Stimulated activated CD8-positive, alpha-beta memory T cell treated with anti-CD3 and anti-CD28 coated beads, Interleukin-12 subunit alpha, Interleukin-12 subunit beta, amount 100 ng/mL, for 4 hours (primary cell): ENCODE results near the gene DDX24.
"Not testable (repeated sequence)": the region's sequence is repeated elsewhere in the genome, so short reads cannot be mapped to it uniquely, and the experiment has no call there.

Experiments used
- DNase-seq: peaks from one replicate; pipeline ENCODE4 v3.0.0-alpha.2; 2020; ENCODE audit warnings: low read depth

Gene DDX24

GRCh38 chr14:94079891-94080620, 946 bp downstream of the DDX24 start:
- DNase-seq, result no peak

- no peak for DNase-seq
Observed at GRCh38 chr14:94077823-94078222, 3.2 kb downstream of the DDX24 start.

- DNase-seq, result no peak
Observed at GRCh38 chr14:94077111-94077821, 3.7 kb downstream of the DDX24 start.

GRCh38 chr14:94075008-94075407, 6.0 kb downstream of the DDX24 start:
- no peak for DNase-seq

- DNase-seq, result no peak
Observed at GRCh38 chr14:94074534-94074933, 6.5 kb downstream of the DDX24 start.

GRCh38 chr14:94072076-94072475, 8.9 kb downstream of the DDX24 start:
- not testable (repeated sequence) for DNase-seq

- DNase-seq, result no peak
Observed at GRCh38 chr14:94066089-94066676, 14.8 kb downstream of the DDX24 start.

- DNase-seq, result no peak
Observed at GRCh38 chr14:94062344-94062940, 18.6 kb downstream of the DDX24 start.

- no peak for DNase-seq
Observed at GRCh38 chr14:94059998-94060397, 21.0 kb downstream of the DDX24 start.

GRCh38 chr14:94058674-94059138, 22.3 kb downstream of the DDX24 start:
- no peak for DNase-seq

GRCh38 chr14:94058128-94058673, 22.8 kb downstream of the DDX24 start:
- DNase-seq, result no peak

GRCh38 chr14:94056579-94057308, 24.3 kb downstream of the DDX24 start:
- no peak for DNase-seq

GRCh38 chr14:94054936-94055335, 26.1 kb downstream of the DDX24 start:
- DNase-seq, result no peak

- no peak for DNase-seq
Observed at GRCh38 chr14:94054401-94054800, 26.6 kb downstream of the DDX24 start.

- no peak for DNase-seq
Observed at GRCh38 chr14:94052662-94053061, 28.3 kb downstream of the DDX24 start.

- DNase-seq, result no peak
Observed at GRCh38 chr14:94052199-94052598, 28.8 kb downstream of the DDX24 start.

GRCh38 chr14:94051779-94052178, 29.2 kb downstream of the DDX24 start:
- no peak for DNase-seq

GRCh38 chr14:94051115-94051514, 29.9 kb downstream of the DDX24 start:
- no peak for DNase-seq

- no peak for DNase-seq
Observed at GRCh38 chr14:94050231-94050880, 30.6 kb downstream of the DDX24 start.

- DNase-seq, result no peak
Observed at GRCh38 chr14:94049625-94050023, 31.4 kb downstream of the DDX24 start.
